GM19468 (cell line): ENCODE results near the gene GYS2.
"Not testable (repeated sequence)": the region's sequence is repeated elsewhere in the genome, so short reads cannot be mapped to it uniquely, and the experiment has no call there.

ENCODE experiments used
- ATAC-seq: cut with Tn5 transposase; IDR thresholded peaks from one replicate; pipeline ENCODE4 v1.9.1; 2021; ENCODE audit warnings: mild to moderate bottlenecking, moderate library complexity, moderate number of reproducible peaks; ENCODE audit not compliant: unreplicated experiment; ENCODE audit errors: extremely low read depth

Gene GYS2

GRCh38 chr12:21606175-21606574 is 1.5 kb upstream of the GYS2 start:
- ATAC-seq, result no peak

DNA sequence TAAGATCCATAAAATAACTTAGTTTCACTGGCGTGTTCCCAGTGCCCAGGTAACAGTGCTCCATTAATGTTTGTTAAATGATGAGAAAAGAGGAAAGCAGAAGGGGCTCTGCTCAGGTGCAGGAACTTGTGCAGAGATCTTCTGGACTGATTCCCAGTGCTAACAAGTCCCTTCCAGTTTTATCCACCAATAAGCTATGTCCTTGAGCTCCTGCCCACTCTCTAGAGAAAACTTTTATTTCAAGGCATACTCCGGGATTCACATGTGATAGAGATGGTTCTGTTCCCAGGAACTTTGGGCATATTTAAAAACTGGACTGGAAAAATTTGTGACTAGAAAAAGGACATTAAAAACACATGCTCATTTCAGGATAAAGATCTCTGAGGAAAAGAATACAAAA is 1.9 kb downstream of the GYS2 start:
- ATAC-seq, result no peak

DNA sequence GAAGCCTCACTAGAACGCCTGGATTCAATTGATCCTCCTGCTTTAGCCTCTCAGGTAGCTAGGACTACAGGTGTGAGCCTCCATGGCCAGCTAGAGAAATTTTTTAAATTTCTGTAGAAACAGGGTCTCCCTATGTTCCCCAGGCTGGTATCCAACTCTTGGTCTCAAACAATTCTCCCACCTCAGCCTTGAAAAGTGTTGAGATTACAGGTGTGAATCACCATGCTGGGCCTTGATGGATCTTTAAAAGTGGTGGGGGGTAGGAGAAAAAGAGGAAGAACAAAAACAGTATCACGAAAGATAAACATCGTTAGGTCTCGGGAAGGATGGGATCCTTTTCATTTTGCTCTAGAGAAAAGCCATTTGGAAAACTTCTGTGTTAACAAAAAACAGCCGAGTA is 4.5 kb downstream of the GYS2 start:
- ATAC-seq, result no peak

DNA sequence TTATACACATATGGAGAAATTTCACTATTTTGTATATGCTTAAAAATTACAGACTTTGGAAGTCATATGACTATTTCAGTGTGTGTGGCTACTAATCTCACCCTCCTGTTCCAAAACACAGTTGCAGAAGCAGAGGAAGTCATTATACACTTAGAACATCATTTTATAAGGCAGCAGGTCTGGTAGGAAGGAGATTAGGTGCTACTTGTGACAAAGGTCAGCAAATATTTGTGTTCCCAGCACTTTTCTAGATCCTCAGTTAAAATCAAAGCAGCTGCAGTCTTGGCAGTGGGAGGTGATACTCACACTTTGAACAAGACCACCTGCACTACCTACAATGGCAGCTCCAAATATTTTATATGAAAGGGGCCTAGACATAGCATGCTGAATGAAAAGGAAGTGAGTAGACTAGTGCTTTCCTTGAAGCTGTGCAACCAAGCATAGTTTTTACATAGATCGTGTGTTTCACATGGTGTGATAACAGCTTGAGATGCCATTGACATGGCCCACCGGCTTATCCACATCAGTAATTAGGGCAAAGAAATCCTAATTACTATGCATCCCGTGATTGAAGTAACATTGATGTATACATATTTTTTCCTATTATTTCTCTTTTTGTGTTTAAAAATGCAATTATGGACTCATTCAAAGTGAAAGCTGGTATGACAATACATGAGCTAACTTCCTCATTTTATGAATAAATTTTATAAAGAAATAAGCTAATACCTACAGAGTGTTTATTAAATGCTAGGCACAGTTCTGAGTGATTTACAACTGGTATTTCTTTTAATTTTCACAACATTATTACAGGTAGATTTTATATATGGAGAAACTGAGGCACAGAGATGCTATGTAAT is 5.3 kb downstream of the GYS2 start:
- ATAC-seq, result no peak

GRCh38 chr12:21598651-21599050 is 6.0 kb downstream of the GYS2 start:
- ATAC-seq, result no peak

GRCh38 chr12:21595356-21595755 is 9.3 kb downstream of the GYS2 start:
- not testable (repeated sequence) for ATAC-seq

DNA sequence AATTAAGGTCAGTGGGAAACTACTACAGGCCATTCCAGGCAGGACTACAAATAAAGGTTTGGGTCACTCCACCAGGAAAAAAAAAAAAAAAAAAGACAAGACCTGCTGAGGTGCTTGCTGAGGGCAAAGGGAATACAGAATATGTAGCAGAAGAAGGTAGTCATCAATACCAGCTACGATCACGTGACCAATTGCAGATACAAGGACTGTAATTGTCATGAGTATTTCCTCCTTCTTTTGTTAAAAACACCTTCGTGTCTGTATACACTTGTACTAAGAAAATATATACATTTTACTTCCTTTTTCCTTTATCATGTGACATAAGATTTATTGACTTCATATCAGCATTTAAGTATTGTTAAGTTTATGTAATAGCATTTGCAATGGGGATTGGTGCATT is 19.2 kb downstream of the GYS2 start:
- no peak for ATAC-seq

DNA sequence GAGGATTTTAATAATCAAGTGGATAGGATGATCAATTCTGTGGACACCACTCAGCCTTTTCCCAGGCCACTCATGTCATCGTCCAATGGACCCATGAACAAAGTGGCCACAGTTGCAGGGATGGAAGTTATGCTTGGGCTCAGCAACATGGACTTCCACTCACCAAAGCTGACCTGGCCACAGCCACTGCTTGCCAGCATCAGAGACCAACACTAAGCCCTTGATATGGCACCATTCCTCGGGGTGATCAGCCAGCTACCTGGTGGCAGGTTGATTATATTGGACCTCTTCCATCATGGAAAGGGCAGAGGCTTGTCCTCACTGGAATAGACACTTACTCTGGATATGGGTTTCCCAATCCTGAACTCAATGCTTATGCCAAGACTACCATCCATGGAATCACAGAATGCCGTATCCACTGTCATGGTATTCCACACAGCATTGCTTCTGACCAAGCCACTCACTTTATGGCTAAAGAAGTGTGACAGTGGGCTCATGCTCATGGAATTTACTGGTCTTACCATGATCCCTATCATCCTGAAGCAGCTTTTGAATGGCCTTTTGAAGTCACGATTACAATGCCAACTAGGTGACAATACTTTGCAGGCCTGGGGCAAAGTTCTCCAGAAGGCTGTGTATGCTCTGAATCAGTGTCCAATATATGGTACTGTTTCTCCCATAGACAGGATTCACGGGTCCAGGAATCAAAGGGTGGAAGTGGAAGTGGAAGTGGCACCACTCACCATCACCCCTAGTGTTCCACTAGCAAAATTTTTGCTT is 20.1 kb downstream of the GYS2 start:
- not testable (repeated sequence) for ATAC-seq

GRCh38 chr12:21583587-21583986 is 21.1 kb downstream of the GYS2 start:
- no peak for ATAC-seq

DNA sequence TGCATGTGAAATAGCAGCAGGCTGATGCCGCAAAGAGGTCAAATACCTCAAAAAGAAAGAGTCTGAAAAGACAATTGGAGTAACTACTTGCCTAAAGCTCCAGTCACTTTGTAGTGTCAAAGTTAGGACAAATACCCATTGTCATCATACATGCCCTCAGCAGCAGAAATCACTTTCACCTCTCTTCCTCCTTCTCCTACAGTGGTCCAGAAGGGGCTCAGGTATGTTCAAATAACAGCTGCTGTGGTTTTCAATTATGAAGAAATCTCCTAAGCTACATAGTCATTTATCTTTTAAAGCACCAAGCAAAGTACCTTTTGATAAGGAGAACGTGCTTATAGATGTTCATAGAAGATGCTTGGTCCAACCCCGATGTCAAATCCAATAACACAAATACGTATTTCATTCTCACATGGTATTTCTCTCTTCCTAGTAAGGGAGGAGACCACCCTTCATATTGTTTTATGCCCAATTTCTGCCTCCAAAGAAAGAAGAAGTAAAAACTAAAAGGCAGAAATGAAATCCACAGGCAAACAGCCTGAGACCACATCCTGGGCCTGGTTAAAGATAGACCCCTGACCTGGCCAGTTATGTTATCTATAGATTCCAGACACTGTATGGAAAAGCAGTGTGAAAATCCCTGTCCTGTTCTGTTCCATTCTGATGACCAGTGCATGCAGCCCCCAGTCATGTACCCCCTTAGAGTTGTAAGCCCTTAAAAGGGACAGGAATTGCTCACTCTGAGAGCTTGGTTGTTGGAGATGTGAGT is 23.7 kb downstream of the GYS2 start:
- no peak for ATAC-seq

DNA sequence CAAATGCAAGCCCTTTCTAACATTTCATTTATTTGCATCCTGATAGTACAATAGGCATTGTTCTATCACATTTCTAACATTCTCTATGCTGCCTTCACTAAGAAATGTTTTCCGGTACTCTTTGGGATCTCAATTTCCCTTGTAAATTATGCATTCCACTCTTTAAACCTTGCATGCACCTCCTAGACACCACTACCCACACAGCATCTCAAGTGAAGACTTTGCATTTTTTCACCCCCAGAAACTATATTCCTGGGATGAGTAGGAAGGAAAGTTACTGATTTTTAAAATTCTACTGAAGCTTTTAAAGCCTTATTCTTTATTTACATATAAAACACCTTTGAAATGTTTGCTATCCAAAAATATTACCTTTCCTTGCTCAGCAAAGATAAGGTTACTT is 27.1 kb downstream of the GYS2 start:
- ATAC-seq, result no peak

DNA sequence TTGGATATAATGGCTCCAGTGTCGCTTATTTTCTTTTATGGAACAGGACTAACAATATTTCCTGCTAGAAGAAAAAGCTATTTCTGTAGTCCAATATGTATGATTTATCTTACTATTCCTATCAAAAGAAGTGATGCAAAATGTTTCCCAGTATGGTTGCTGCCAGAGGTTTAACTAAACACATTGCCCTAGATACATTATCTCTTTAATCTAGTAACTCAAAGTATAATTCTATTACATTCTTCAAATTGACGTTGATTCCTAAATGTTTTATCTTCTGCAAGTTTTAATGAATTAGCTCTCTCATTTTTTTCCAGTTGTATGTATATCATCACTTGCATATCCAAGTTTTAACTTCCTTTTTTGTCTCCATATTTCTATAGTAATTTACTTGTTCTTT is 28.2 kb downstream of the GYS2 start:
- no peak for ATAC-seq

DNA sequence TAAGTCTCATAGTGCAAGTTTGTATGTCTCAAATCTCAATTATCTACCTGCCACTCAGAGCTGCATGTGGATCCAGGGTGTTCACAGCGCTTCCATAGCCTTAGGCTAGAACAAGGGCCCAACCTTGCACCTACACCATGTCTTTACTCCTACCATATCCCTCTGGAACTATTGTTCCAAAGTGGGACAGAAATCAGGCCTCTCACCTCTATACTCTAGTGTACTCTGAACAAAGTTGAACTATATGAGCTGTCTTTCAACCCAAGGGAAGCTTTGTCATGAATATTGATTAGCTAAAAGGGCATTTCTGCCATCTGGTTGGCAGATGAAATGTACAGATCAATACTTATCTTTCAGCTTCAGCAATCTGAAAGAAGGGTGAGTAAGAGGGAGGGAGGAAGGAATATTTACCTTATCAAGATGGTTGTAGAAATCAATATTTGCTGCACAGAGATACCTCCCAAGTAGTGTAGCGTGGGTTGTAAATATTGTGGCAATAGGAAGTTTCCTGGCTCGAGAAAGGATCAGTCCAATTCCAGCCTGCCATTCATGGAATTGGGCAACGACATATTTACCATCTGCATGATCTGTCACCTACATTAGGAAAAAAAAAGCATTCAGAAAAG is 30.8 kb downstream of the GYS2 start:
- no peak for ATAC-seq

GRCh38 chr12:21571046-21571445 is 33.6 kb downstream of the GYS2 start:
- no peak for ATAC-seq

DNA sequence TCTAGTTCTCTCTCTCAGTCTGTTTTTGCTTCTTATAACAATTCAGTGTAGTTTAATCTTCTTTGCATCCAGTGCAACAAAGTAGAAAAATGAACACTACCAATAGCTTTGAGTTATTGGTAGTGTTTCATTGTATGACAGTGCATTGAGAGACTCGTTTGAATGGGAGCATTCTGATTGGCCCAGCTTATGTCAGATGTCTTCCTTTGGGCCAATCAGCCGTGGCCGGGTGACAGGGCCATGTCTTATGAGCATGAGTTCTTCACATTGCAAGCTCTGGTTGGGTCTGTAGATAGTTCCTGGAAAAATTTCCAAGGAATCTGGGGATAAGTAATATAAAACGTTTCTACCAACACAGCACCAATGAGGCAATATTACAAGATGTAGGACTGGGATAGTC is 36.5 kb downstream of the GYS2 start:
- ATAC-seq, result no peak

- no peak for ATAC-seq
Observed at GRCh38 chr12:21566907-21567394, 37.7 kb downstream of the GYS2 start.

GRCh38 chr12:21566223-21566906 is 38.3 kb downstream of the GYS2 start:
- ATAC-seq, result no peak

GRCh38 chr12:21562859-21563258 is 41.8 kb downstream of the GYS2 start:
- no peak for ATAC-seq

GRCh38 chr12:21561158-21561557 is 43.5 kb downstream of the GYS2 start:
- ATAC-seq, result no peak
